Measurements from ENCODE around the gene DLD. TPM values are rescaled to one million over a fixed set of nuclear protein-coding genes. Genes with fewer than 3 reads are reported as not detected.

Gene DLD
- total and polyA plus RNA-seq, 2 of the 8 experiments (the other 6 are each of a cell fraction or from before 2014, with no cell fraction given) = 63.7 to 88.5 TPM

DNA sequence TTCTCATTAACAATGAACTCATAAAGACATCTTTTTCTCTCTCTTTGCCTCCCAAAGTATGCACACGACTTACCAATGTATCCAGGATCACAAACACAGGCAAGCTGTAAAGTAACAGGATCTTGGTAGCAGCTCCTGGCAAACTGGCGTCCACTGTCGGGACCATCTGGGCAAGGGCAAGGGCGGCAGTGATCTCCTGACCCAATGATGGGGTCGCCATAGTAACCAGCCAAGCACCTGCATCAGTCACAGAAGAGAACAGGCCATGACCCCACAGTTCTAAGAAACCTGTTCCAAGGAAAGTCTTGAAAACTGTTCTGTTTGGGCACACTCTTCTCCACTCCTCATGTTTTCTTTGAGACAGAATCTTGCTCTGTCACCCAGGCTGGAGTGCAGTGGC lies 64.4 kb downstream of the DLD start:
- WGBS, 2 experiments (ENCODE audit: extremely low coverage in 1 of 2, insufficient coverage in 1 of 2, insufficient read length in 1 of 2, insufficient replicate concordance in 2 of 2, low coverage in 1 of 2, low lambda C conversion rate in 2 of 2, missing lambda C conversion rate in 1 of 2) = 92% methylated on average over 5 of the region's 5 CpGs; no CpG with 5 or more reads in 1 of the 2 experiments
- Histone ChIP-seq H3K9me3 (ENCODE audit: insufficient read depth in 2 of 2, low read depth in 1 of 2, low read length in 1 of 2) (no peaks in the 10 kb centered on the region), H2BK15ac (ENCODE audit: low read length) (no peak overlapping the region), H3K9ac (replicated peaks in 1 of 4; ENCODE audit: extremely low read depth in 1 of 4, low read depth in 3 of 4, low read length in 3 of 4) (no peak overlapping the region), H3K4ac (replicated peaks; ENCODE audit: insufficient read length, low read depth, low read length) (no peak overlapping the region), H3K23ac (ENCODE audit: insufficient read length) (no peak overlapping the region), H3K36me3 (ENCODE audit: control insufficient read depth in 2 of 4, insufficient read depth in 4 of 4, low read length in 3 of 4) (peaks cover 3 to 53% (median 16%) of the 10 kb centered on the region in 4 experiments; a peak in 5 of 8 replicates), H3K4me3 (ENCODE audit: extremely low read depth in 1 of 4, insufficient read depth in 2 of 4, low read depth in 3 of 4, low read length in 4 of 4) (no peak overlapping the region), H3K79me1 (ENCODE audit: low read depth, low read length) (no peaks in the 10 kb centered on the region), H3K18ac (ENCODE audit: extremely low read depth, low read length) (no peak overlapping the region), H2BK12ac (ENCODE audit: low read depth, low read length) (no peak overlapping the region), H2BK120ac (replicated peaks; ENCODE audit: low read depth, low read length) (no peak overlapping the region), H2BK5ac (ENCODE audit: low read depth, low read length) (no peak overlapping the region), H3K27ac (ENCODE audit: low read depth, low read length) (no peak overlapping the region), H2AK5ac (ENCODE audit: low read depth, low read length) (no peak overlapping the region), H3K27me3 (replicated peaks in 1 of 4; ENCODE audit: control insufficient read depth in 3 of 4, extremely low read depth in 1 of 4, insufficient read depth in 3 of 4, low read length in 3 of 4) (no peaks in the 10 kb centered on the region), H3K23me2 (ENCODE audit: low read depth, low read length) (no peaks in the 10 kb centered on the region; the same call in 1 of the 2 replicates), H2AFZ (ENCODE audit: low read length) (no peak overlapping the region), H4K91ac (replicated peaks; ENCODE audit: insufficient read length, low read length) (no peak overlapping the region), H2BK20ac (ENCODE audit: low read length) (no peak overlapping the region), H3K4me2 (ENCODE audit: insufficient read depth in 1 of 2, low read depth in 2 of 2, low read length in 2 of 2) (no peak overlapping the region), H3K79me2 (ENCODE audit: control insufficient read depth in 1 of 2, insufficient read depth in 2 of 2, low read length in 2 of 2) (no peaks in the 10 kb centered on the region), H4K20me1 (replicated peaks in 1 of 2; ENCODE audit: control insufficient read depth in 1 of 2, insufficient read depth in 2 of 2, low read length in 2 of 2) (peaks cover 0 to 2% of the 10 kb centered on the region in 2 experiments), H4K8ac (ENCODE audit: extremely low read depth, insufficient read depth, low read length) (no peak overlapping the region), H4K5ac (ENCODE audit: insufficient read length, low read depth, low read length) (no peak overlapping the region), H3K56ac (replicated peaks; ENCODE audit: insufficient read length, low read depth, low read length) (no peak overlapping the region), H3K4me1 (replicated peaks in 1 of 4; ENCODE audit: control insufficient read depth in 3 of 4, insufficient read depth in 4 of 4, low read length in 3 of 4) (peaks cover 7 to 25% (median 17%) of the 10 kb centered on the region in 4 experiments), H3K14ac (ENCODE audit: insufficient read length) (no peak overlapping the region)
- FAIRE-seq (no peak), DNase-seq (ENCODE audit: low read depth in 1 of 2, low spot score in 2 of 2) (no peak)
- CTCF ChIA-PET (ENCODE audit: partially characterized antibody) = interaction anchor here (0.9 to 1.5 kb wide), 3 partner anchors 10 to 61 kb away, joined by 3 to 4 read pairs (median 4); no protein-coding TSS in a partner anchor
- POLR2A ChIA-PET (ENCODE audit: partially characterized antibody) = no interaction called here
- TF ChIP-seq, protein P1, sequence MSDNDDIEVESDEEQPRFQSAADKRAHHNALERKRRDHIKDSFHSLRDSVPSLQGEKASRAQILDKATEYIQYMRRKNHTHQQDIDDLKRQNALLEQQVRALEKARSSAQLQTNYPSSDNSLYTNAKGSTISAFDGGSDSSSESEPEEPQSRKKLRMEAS (IDR thresholded peaks at IDR 0.05) = no peak
- no peak for TF ChIP-seq TCF12 (IDR thresholded peaks at IDR 0.05; ENCODE audit: low read depth, low read length)
- no peak for TF ChIP-seq ASH2L (IDR thresholded peaks at IDR 0.05; ENCODE audit: low read length)
- TF ChIP-seq SIRT6 (IDR thresholded peaks at IDR 0.05; ENCODE audit: low read length) = no peak

All from H1 (cell line).